ENCODE results near the gene MEGF11.

DNA sequence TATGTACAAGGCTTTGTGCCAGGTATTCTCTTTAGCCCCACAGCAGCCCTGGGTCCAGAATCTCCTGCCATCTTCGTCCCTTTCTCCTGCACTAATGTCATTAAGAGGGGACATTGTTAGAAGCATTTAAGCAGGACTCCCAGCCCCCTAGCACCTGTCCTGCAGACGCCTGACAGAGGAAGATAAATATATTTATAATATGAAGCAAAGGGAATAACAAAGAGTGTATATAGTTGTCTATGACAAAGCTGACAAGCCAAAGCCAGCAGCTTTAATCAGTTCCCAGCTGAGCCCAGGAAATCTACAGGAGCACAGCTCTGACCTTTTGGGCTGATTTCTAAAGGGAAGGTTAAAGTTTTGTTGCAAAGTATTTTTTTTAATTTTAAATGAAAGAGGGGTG lies 96.0 kb downstream of the MEGF11 start:
- TF ChIP-seq HOXC10 (CRISPR knock-in tag; IDR thresholded peaks at IDR 0.05) (no peak), ZNF121 (tag by site-specific recombination; IDR thresholded peaks at IDR 0.05) (no peak), OSR2 (tag by site-specific recombination; IDR thresholded peaks at IDR 0.05) (no peak), ZNF660 (tag by site-specific recombination; IDR thresholded peaks at IDR 0.05) (no peak), TCF7L2 (IDR thresholded peaks at IDR 0.05; ENCODE audit: borderline replicate concordance, low read depth, low read length) (no peak), ZNF302 (tag by site-specific recombination; IDR thresholded peaks at IDR 0.05; ENCODE audit: low read depth) (no peak), HOXD13 (CRISPR knock-in tag; IDR thresholded peaks at IDR 0.05; ENCODE audit: borderline replicate concordance) (no peak), ZNF394 (tag by site-specific recombination; IDR thresholded peaks at IDR 0.05; ENCODE audit: borderline replicate concordance) (no peak)
- TF ChIP-seq, protein P1, sequence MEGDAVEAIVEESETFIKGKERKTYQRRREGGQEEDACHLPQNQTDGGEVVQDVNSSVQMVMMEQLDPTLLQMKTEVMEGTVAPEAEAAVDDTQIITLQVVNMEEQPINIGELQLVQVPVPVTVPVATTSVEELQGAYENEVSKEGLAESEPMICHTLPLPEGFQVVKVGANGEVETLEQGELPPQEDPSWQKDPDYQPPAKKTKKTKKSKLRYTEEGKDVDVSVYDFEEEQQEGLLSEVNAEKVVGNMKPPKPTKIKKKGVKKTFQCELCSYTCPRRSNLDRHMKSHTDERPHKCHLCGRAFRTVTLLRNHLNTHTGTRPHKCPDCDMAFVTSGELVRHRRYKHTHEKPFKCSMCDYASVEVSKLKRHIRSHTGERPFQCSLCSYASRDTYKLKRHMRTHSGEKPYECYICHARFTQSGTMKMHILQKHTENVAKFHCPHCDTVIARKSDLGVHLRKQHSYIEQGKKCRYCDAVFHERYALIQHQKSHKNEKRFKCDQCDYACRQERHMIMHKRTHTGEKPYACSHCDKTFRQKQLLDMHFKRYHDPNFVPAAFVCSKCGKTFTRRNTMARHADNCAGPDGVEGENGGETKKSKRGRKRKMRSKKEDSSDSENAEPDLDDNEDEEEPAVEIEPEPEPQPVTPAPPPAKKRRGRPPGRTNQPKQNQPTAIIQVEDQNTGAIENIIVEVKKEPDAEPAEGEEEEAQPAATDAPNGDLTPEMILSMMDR (tag by site-specific recombination; IDR thresholded peaks at IDR 0.05): no peak
